Cortex of kidney (tissue), 1 donor: ENCODE results near the gene NEK11.
"Not testable (repeated sequence)": the region's sequence is repeated elsewhere in the genome, so short reads cannot be mapped to it uniquely, and the experiment has no call there.

Experiments used
- DNase-seq: peaks from one replicate; lab custom pipeline; 2025; lab: John Stamatoyannopoulos, UW

Gene NEK11

GRCh38 chr3:131304890-131305289 lies 278.2 kb downstream of the NEK11 start:
- DNase-seq: no peak

DNA sequence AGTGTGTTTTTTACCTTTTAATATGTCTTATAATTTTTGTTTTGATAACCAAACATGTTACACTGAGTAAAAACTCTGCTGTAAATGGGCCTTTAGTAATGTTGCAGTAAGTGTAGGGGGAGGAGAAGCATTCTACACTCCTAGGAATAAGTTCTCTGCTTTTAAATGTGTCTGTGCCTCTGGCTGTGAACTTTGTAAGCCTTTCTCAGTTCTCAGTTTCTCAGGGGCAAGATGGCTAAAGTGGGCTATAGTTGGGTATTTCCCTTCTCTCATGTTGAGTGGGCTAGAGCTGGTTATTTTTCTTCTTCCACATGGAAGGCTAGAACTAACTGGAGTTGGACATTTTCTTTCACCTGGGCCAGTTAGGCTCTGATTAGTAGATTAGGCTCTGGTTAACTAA lies 279.6 kb downstream of the NEK11 start:
- no peak for DNase-seq

DNA sequence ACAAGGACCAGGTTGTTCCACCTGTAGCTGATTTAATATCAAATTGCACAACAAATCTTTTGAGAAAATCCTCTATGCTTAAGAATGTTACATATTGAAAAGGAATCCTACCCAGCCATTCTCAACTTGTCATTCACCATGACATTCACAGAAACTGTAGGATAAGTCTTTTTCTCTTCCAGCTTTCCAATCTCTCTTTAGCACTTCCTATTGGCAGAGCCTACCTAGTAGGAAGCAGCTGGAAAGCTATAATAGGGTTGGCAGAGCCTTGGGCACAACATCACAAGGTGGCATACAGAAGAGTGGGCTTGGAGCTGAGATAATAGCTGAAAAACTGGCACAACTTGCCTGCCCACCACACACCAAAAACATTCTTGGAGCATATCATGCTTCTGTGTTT lies 287.6 kb downstream of the NEK11 start:
- DNase-seq: no peak

DNA sequence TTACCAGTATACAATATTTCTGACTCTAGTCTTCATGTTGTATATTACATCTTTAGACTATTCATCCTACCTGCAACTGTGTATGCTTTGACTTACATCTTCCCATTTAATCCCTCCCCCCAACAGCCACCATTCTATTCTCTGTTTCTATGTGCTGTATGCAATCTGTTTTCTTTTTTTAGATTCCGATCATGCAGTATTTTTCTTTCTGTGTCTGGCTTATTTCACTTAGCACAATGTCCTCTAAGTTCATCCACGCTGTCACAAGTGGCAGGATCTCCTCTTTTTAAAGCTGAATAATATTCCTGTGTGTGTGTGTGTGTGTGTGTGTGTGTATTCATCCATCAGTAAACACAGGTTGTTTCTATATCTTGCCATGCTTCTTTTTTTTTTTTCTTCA lies 288.5 kb downstream of the NEK11 start:
- DNase-seq: no peak

DNA sequence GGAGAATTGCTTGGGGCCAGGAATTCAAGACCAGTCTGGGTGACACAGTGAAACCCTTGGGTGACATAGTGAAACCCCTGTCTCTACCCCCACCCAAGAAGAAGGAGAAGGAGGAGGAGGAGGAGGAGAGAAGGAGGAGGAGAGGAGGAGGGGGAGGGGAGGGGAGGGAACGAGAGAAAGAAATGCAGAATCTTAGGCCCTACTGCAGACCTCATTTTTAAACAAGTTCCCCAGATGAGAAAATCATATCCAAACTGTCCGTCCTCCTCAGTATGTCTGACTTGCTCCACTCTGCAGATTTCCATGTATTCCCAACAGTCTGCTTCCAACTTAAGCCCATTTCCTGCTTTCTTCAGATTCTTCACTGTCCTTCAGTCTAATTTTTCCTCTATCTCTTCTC lies 291.0 kb downstream of the NEK11 start:
- DNase-seq: no peak

- DNase-seq: no peak
Observed at GRCh38 chr3:131323014-131323413, 296.3 kb downstream of the NEK11 start.

- DNase-seq: no peak
Observed at GRCh38 chr3:131323792-131324191, 297.1 kb downstream of the NEK11 start.

GRCh38 chr3:131324923-131325322 lies 298.2 kb downstream of the NEK11 start:
- no peak for DNase-seq

GRCh38 chr3:131326307-131326706 lies 299.6 kb downstream of the NEK11 start:
- no peak for DNase-seq

DNA sequence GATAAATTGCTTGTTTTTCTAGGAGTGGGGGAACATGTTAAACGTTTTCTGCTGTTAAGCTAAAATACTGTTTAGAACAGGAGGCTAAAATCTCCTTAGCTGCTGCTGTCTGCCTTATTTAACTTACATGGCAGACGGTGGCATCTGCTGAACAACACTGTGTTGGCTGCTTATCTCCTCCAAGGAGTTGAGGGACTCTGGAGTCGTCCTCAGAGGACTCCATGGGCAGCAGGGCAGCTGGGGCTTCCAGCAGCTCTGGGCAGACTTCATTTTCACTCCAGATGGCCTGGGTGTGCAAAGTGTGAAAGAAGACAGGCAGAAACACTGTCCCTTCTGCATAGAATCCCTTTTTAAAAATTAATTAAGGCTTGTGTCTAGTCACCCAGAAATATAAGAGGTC lies 302.0 kb downstream of the NEK11 start:
- no peak for DNase-seq

- DNase-seq: no peak
Observed at GRCh38 chr3:131329774-131330173, 303.1 kb downstream of the NEK11 start.

GRCh38 chr3:131331456-131332085 lies 304.9 kb downstream of the NEK11 start:
- not testable (repeated sequence) for DNase-seq

DNA sequence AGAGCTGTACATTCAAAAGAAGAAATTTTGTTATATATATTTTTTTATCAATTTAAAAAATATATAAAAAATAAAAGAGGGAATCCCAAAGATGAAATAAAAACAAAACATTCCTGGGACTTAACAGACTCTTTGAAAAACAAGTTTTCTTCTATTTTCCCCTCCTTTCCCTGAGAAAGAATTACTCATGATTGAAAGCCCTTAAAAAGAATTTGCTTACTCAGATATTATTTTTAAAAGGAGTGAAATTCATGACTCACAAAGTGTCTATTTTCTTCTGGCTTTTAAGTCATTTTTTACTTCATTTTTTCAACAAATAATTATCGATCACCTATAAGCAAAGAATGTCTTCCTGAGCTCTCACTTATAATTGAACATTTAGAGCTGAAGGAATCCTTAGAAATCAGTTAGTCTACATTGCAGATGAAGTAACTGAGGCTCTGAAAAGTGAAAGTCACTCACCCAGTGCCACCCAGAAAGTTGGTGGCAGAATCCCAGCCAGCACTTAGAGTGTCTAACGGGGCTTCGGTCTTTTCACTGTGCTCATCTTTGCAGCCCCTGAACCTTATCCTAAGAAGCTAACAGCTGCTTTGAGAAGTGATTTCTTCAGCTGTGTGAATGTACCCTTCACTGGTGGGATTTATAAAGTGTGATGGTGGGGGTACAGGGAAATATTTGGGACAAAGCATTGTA lies 312.4 kb downstream of the NEK11 start:
- DNase-seq: no peak

GRCh38 chr3:131341761-131342160 lies 315.1 kb downstream of the NEK11 start:
- no peak for DNase-seq

- no peak for DNase-seq
Observed at GRCh38 chr3:131348911-131349310, 322.2 kb downstream of the NEK11 start.

- DNase-seq: no peak
Observed at GRCh38 chr3:131349454-131349853, 322.8 kb downstream of the NEK11 start.

- no peak for DNase-seq
Observed at GRCh38 chr3:131349946-131350347, 323.3 kb downstream of the NEK11 start.

GRCh38 chr3:131350506-131350905 lies 323.8 kb downstream of the NEK11 start:
- no peak for DNase-seq

DNA sequence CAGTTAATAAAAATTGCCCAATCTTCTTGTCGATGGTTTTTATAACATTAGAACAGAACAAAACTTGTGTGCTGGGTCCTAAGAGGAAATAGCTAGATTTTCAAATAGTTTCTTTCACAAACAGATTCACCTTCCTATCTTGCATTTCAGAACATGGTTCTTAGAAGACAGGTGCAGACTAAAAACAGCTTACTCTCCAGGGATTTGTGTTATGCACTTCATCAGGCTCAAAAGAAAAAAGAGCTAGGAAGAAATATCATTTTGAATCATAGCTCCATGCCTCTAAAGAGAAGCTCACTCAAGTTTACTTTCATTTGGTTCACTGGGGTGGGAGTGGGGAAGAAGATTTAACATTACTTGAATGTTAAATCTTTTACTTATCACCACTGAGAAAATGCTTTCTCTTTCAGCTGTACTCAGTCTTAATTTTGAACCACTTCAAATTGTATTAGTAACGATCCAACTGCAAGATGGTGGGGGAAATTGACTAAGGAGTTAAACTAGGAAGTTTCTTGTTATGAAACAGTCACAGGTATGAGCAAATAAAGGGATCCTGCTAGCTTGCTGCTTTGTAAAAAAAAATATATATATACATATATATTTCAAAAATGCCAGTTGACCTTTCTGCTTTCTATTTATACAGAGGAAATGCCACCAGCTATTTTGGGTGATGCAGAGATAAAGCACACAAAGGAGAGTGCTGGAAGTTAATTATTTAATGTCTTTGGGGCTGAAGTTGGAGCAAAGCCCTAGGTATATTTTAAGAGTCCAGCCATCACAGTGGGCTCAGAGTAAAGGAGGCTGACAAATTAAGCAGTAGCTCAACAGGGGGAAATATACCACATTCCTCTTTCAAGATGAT lies 326.6 kb downstream of the NEK11 start:
- DNase-seq: no peak

GRCh38 chr3:131353986-131354385 lies 327.3 kb downstream of the NEK11 start:
- DNase-seq: no peak

DNA sequence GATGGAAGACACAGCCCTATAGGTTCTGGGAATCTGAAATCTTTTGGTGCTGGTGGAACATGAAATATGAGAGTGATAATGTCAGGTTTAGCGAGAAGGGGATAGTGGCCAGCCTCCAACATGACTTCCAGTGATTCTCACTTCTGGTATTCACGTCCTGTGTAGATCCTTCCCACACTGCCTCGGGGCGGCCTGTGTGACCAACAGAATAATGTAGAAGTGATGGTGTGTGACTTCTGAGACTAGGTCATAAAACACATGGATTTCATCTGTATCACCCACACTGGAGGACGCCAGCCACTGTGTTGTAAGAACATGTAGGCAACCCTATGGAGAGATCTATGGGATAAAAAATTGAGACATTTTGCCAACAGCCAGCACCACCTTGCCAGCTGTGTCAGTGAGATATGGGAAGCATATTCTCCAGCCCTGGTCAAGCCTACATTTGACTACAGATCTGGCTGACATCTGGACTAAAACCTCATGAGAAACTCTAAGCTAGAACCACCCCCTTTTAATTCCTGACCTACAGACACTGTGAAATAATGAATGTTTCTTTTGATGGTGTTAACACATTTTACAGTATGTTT lies 329.4 kb downstream of the NEK11 start:
- DNase-seq: no peak

DNA sequence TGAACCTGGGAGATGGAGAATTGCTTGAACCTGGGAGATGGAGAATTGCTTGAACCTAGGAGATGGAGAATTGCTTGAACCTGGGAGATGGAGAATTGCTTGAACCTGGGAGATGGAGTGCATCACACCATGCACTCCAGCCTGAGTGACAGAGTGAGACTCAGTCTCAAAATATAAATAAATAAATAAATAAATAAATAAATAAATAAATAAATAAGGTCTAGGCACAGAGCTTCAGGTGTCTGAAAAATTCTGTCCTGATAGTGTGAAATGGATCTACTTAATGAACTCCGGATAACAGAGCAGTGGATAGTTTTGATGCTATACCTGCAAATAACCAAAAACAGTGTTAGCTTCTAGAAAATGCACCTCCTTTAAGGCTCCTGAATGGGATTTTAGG lies 330.6 kb downstream of the NEK11 start:
- DNase-seq: no peak
